ENCODE results near the gene GPC5.

The GPC5 gene

DNA sequence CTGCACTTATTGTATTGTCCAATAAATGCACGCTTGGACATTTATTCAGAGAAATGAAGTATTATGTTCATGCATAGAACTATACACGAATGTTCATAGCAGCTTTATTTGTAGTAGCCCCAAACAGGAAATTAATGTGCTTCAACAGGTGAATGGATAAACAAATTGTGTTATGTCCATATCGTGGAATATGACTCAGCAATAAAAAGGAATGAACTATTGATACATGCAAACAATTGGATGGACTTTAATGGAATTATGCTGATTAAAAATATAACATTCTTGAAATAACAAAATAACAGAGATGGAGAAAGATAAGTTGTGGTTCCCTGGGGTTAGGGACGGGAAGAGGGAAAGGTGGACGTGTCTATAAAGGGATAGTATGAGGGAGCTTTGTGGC is 65.9 kb downstream of the GPC5 start:
- no peak for DNase-seq

- no peak for DNase-seq
Measured at GRCh38 chr13:91467236-91467635, 68.8 kb downstream of the GPC5 start.

- no peak for DNase-seq
Measured at GRCh38 chr13:91468301-91468700, 69.9 kb downstream of the GPC5 start.

- no peak for DNase-seq
Measured at GRCh38 chr13:91470084-91470621, 71.7 kb downstream of the GPC5 start.

DNA sequence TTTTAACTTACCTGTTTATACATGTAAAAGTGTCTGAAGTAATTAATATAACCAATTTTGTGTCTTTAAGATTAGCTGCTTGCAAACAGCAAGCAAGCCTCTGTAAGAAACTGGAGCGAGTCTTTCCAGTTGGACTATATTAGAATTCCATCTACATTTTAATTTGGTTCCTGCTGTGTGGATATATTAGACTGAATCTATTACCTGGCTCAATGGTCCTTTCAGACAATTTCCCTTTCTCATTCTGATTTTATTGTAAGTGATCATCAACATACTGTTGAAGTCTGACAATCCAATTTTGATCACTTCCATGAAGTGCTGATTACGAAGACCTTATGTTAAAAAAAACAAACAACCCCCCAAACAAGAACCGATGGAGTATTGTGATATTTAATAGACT is 72.3 kb downstream of the GPC5 start:
- DNase-seq = no peak

- no peak for DNase-seq
Measured at GRCh38 chr13:91482427-91482826, 84.0 kb downstream of the GPC5 start.

- DNase-seq = no peak
Measured at GRCh38 chr13:91491980-91492379, 93.6 kb downstream of the GPC5 start.

- no peak for DNase-seq
Measured at GRCh38 chr13:91493442-91493841, 95.0 kb downstream of the GPC5 start.

GRCh38 chr13:91498298-91498697 is 99.9 kb downstream of the GPC5 start:
- no peak for DNase-seq

DNA sequence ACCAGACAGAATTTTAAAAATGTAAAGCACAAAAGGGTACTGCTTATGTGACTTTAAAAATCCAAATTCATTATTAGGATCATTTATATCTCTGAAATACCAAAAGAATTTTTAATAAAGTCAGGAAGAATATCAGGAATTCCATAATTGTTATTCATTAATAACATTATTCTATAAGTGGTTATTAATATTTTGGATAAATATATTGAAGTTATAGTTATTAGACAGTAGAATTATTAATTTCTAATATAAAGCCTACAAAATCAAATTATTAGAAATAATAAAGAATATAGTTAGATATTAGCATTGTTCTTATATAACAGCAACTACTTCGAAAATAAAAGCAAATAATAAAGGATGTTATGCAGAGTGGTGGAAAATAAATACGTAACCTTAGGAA is 105.8 kb downstream of the GPC5 start:
- DNase-seq = no peak

DNA sequence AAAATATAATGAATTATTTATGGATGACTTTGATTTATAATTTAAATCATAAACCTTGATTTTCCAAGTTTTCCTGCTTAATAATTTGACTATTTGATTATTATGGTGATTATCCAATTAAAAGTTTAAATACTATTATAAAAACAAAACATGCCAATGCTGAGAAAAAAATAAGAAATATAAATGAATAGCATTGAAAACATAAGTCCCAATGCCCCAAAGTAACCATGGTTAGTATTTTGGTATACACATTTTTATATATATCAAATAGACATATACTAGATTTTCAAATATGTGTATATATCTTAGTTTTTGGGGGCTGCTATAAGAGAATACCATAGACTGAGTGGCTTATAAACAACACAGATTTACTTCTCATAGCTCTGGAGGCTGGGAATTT is 108.3 kb downstream of the GPC5 start:
- no peak for DNase-seq

DNA sequence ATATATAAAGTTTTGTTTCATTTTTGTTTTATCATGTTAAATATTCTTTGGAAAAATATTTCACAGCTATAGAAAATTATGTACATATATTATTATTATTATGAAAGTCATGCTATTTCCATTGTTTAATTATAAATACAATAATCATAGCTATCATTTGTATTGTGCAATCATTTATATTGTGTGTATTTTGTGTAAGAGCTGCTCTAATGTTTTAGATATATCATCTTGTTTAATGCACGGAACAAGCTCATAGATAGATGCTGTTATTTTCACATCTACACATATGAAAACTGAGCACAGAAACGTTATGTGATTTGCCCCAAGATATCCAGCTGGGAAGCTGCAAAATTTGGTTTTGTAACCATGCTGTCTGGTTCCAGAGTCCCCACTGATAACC is 111.6 kb downstream of the GPC5 start:
- DNase-seq = no peak

- DNase-seq = no peak
Measured at GRCh38 chr13:91513790-91514189, 115.4 kb downstream of the GPC5 start.

- no peak for DNase-seq
Measured at GRCh38 chr13:91516799-91517198, 118.4 kb downstream of the GPC5 start.

GRCh38 chr13:91520952-91521351 is 122.5 kb downstream of the GPC5 start:
- no peak for DNase-seq

- no peak for DNase-seq
Measured at GRCh38 chr13:91523116-91523515, 124.7 kb downstream of the GPC5 start.

- DNase-seq = no peak
Measured at GRCh38 chr13:91526543-91527033, 128.2 kb downstream of the GPC5 start.

GRCh38 chr13:91529739-91530482 is 131.5 kb downstream of the GPC5 start:
- no peak for DNase-seq

DNA sequence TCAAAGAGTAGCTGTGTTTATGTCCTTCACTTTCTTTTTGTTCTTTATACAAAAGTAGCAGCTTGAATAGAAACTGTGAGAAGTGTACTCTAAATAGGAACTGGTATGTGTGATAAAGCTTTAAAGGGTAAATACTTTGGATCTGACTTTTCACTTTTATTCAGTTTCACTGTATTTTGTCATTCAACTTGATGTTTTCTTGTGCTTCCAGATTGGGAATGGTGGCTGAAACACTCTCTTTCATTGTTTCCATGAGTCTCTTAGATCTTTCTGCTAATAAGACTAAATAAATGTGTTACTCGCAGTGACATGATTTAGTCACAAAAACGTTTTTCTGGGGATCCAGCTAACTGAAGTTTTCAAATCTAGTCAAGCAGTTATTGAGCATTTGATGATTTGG is 133.2 kb downstream of the GPC5 start:
- DNase-seq = no peak

DNA sequence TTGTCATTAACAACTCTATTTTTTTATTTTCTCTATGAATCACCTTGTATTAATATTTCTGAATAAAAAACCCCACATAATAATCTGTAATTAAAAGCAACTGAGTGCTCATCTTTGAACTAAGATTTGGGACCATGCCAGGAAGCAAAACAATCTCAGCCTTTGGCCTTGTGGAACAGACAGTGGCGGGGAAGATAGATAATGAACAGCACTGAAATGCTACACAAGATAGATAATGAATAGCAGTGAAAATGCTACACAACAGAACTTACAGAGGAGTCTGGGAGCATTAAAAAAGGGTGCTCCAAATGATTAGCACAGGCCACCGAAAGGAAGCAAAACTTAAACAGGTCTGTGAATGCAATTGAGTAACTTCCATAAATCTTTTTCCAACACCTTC is 134.9 kb downstream of the GPC5 start:
- DNase-seq = no peak

DNA sequence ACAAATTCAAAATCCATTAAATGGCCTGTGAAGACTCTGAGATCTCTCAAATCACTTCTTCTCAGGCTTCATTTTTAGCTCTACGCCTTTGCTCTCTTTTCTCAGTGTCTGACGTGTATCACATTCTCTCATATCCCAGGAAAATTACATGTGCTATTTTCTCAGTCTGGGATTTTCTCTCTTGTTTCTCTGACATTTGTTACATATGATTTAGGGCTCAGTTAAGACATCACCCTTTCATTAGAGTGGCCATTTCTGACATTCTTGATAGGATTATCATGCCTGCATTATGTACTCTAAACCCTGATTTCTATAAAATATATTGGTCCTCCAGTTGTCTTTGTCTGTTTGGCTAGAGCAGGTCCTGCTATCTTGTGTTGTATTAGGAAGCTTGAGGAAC is 136.6 kb downstream of the GPC5 start:
- DNase-seq = no peak

DNA sequence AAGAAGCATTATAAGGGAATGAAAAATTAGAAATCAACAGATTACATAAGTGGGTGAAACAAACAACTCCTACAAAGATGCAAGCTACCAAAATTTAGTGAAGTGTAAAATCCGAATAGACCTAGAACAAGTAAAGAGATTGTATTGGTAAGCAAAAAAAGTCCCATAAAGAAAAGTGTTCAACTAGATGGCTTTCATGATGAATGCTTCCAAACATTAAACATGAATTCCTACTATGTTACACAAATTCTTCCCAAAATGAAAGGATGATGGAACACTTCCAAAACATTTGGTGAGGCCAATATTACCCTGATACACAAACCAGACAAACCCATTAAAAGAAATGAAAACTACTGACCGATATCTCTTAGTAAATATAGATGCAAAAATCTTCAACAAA is 139.0 kb downstream of the GPC5 start:
- DNase-seq = no peak

GRCh38 chr13:91539286-91540157 is 141.1 kb downstream of the GPC5 start:
- no peak for DNase-seq
